NCI-H2227 (cell line): ENCODE data around the gene DOP1B.
"Not testable (repeated sequence)": the region's sequence is repeated elsewhere in the genome, so short reads cannot be mapped to it uniquely, and the experiment has no call there.

Experiments used
- DNase-seq: peaks from one replicate; lab custom pipeline; 2025; ENCODE audit not compliant: unreplicated experiment; lab: John Stamatoyannopoulos, UW

DOP1B gene

DNA sequence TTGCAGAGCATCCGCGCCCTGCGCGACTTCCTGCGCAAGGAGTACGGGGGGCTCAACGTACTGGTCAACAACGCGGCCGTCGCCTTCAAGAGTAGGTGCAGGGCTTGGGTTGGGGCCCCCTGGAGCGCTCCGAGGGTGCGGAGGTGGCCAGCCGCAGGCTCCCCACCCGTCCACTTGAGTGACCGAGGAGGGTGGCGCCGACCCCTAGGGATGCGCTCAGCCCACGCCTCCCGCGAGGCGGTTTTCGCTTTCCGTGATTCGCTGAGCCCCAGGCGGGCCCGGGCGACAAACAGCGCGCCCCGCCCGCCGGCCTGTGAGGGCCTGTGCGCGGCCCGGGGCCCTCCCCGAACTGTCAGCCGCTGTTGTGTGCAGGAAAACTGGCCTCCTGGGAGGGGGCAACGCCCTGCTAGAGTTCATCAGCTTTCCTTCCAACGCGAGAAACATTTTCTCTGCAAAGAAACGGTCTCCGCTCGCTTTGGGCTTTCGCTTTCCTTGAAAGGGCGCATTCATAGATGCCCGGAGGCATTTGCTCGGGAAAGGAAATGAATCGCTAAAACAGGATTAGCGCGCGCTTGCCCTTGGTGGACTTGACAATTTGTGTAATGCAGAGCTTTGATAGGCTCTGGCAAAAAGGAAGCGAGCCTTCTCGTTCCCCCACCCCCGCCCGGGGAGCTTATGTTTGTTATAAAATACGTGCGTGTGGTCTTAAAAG, 21.1 kb upstream of the DOP1B start:
- DNase-seq = peak; percentile 86

DNA sequence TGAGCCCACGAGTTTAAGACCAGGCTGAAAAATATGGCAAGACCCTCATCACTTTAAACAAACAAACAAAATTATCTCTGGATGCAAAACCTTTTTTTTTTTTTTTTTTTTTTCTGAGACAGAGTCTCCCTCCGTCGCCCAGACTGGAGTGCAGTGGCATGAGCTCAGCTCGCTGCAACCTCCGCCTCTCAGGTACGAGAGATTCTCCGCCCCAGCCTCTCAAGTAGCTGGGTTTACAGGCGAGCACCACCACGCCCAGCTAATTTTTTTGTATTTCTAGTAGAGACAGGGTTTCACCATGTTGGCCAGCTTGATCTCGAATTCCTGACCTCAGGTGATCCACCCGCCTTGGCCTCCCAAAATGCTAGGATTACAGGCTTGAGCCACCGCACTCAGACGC, 16.8 kb upstream of the DOP1B start:
- not testable (repeated sequence) for DNase-seq

DNA sequence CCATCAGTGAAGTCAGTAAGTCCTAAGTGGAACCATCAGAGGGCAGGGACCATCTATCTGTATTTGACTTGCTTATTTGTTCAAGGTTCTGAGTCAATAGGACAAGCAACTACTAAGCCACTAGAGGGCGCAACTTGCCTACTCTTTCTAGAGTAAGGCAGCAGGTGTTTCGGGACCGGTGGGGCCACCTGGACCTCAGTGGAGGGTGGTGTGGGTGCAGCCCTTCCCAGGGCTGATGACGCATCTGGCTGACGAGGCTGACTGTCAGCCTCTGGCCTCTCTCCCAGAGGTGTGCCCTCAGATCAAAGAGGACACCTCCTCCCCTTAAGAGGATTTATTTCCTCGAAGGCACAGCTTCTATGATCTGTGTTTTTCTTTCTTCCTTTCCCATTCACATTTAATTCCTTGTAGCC, 15.1 kb upstream of the DOP1B start:
- DNase-seq = peak; percentile 91

DNA sequence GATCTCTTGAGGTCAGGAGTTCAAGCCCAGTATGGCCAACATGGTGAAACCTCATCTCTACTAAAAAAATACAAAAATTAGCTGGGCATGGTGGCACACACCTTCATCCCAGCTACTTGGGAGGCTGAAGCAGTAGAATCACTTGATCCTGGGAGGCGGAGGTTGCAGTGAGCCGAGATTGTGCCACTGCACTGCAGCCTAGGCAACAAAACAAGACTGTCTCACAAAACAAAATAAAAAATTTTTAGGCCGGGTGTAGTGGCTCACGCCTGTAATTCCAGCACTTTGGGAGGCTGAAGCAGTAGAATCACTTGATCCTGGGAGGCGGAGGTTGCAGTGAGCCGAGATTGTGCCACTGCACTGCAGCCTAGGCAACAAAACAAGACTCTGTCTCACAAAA, 12.4 kb upstream of the DOP1B start:
- not testable (repeated sequence) for DNase-seq

DNA sequence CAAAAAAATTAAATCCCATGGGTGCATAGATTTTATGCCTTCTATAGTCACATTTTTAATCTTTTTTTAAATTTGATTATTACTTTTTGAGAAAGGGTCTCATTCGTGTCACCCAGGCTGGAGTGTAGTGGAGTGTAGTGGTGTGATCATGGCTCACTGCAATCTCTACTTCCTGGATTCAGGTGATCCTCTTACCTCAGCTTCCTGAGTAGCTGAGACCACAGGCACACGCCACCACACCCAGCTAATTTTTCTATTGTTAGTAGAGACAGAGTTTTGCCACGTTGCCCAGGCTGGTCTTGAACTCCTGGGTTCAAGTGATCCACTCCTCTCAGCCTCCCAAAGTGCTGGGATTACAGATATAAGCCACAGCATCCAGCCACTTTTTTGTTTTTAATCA, 11.4 kb upstream of the DOP1B start:
- no peak for DNase-seq

DNA sequence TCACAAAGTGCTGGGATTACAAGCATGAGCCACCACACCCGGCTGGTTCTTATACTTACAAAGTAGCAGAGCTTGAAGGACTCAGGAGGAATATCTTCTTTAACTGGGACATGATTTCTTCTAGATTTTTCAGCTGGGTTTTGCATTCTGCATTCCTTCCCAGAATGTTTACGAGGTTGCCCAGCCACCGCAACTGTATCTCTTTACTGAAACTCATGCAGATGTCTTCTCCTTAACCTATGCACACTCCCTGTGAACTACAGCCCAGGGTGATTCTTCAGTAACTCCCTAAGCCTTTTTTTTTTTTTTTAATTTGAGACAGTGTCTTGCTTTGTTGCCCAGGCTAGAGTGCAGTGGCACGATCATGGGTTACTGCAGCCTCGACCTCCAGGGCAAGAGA, 8.7 kb upstream of the DOP1B start:
- DNase-seq = no peak

DNA sequence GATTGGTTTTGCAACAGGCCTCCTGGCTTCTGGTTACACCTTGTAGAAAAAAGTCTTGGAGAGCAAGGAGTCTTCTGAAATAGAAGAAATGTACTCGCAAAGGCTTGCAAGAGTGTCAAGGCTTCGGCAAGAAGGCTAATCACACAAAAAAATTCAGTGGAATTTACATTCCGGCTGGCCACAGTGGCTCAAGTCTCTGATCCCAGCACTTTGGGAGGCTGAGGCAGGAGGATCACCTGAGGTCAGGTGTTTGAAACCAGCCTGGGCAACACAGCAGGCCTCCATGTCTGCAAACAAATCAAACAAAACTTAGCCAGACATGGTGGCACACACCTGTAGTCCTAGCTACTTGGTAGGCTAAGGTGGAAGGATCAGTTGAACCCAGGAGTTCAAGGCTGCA, 7.7 kb upstream of the DOP1B start:
- no peak for DNase-seq

DNA sequence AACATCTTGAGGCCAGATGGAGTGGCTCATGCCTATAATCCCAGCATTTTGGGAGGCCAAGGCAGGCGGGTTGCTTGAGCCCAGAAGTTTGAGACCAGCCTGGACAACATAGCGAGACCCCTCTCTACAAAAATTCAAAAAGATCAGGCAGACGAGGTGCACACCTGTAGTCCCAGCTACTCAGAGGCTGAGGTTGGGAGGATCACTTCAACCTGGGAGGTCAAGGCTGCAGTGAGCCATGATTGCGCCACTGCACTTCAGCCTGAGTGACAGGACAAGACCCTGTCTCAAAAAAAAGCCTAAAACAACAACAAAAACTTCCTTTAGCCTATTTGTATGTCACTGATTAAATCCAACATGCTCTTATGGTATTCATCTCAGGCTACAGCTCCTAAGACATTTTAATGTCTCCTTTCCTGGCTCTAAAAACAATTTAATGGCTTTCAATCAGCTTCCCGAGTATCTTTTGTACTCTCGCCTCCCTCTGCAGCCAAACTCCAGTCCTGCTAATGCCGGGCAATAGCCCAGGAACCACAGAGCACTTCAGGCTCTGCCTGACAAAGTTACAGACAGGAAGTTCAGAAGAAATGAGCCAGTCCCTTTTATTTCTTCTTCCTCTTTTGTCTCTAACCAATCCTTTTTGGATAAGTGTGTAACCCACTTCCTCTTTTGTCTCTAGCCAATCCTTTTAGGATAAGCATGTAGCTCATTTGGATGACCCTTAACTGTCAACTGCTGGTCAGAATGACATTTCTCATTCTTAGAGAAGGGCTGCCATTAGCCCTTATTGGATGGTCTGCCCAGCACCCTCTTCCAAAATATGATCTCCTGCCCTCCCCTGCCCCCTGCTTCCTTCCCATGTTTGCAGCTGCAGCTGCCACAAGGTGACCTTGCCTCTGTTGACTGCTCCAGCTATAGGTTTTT, 6.6 kb upstream of the DOP1B start:
- no peak for DNase-seq

DNA sequence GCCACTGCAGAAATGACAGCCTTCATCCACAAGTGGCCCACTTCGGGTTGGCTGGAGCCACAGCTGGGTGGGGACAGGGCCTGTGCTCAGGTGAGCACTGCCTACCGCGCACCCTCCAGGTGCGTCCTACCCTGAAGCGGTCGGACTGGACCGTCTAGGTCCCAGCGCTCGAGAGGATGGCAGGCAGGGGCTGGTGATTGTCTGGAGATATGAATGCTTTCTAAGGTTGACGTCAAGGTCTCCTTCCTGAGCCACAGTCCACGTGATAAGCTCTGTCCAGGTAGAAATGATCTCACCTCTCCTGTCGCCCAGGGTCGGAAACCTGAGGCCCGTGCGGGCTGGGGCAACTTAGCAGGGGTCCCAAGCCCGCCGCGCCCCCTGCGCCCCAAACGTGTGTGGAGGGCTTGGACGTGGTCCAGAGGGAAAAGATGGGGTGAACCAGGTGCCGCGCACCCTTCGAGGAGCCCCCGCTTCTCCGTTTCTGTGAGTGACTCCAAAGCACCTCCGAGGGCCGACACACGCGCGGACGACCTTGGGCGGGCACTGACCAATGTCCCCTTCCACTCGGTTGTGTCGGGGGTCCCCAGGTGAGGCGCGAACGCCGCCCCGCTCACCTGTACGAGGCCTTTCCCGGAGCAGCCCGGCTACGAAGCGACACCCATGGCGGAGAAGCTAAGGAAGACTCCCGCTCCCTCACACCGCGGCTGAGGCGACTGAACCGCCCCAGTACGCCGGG, 853 bp upstream of the DOP1B start:
- DNase-seq = peak; percentile 57

DNA sequence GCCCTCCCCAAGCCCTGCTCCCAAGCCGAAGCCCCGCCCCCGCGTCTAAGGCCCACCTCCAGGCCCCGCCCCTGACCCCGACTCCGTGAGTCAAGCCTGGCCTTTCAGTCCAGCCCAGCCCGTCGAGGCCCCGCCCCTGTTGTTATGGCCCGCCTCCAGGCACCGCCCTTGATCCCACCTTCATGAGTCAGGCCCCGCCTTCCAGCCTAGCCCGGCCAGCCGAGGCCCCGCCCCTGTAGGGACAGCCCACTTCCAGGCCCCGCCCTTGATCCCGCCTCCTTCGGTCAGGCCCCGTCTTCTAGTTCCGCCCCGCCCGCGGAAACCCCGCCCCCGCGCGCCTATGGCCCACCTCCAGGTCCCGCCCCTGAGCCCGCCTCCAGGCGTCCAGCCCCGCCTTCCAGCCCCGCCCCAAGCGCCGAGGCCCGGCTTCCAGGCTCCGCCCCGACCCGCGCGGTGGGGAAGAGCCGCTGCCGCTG, 247 bp upstream of the DOP1B start:
- DNase-seq = peak; percentile 100

DNA sequence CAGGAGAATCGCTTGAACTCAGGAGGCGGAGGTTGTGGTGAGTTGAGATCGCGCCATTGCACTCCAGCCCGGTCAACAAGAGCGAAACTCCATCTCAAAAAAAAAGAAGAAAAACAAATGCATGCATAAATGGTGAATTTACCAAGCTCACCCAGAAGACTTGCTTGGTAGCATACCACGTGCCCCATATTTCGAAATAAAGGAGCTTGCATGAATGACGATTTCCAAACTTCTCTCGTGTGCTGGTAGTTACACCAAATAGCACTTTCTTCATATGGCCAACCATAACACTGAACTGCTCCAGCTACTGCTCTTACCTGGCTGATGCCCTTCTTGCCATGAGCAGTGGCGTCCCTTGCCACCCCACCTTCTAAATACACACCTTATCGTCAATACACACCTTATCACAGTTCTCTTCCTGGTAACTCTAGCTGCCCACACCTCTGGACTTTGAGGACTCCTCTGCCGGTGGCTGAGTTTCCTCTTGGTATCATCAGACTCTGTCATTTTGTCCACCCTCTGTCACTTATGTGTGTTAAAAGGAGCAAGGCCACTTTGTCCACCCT, 2.8 kb downstream of the DOP1B start:
- DNase-seq = no peak

DNA sequence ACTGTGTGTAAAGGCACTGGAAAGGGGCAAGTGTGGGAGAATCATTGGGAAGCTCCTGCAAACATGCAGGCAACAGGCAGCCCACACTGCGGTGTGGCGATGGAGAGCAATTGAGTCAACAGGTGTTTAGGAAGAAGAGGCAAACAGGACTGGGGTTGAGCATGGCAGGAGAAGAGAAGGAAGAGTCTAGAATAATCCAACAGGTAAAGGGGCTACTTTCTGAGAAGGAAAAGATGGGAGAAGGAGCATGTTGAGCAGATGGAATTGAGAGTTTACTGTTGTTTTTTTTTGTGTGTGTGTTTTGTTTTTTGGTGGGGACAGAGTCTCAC, 4.2 kb downstream of the DOP1B start:
- no peak for DNase-seq

DNA sequence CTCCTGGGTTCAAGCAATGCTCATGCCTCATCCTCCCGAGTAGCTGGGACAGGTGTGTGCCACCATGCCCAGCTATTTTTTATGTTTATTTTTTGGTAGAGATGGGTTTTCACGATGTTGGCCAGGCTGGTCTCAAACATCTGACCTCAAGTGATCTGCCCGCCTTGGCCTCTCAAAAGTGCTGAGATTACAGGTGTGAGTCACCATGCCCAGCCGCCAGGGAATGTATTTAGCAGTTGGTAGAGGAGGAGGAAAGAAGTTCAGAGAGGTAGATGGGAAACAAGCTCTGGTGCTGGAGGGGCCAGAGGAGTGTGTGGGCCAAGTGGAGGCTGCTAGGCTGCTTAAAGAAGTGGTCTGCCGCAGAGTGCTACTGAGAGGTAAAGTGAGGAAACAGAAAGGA, 6.0 kb downstream of the DOP1B start:
- DNase-seq = no peak

DNA sequence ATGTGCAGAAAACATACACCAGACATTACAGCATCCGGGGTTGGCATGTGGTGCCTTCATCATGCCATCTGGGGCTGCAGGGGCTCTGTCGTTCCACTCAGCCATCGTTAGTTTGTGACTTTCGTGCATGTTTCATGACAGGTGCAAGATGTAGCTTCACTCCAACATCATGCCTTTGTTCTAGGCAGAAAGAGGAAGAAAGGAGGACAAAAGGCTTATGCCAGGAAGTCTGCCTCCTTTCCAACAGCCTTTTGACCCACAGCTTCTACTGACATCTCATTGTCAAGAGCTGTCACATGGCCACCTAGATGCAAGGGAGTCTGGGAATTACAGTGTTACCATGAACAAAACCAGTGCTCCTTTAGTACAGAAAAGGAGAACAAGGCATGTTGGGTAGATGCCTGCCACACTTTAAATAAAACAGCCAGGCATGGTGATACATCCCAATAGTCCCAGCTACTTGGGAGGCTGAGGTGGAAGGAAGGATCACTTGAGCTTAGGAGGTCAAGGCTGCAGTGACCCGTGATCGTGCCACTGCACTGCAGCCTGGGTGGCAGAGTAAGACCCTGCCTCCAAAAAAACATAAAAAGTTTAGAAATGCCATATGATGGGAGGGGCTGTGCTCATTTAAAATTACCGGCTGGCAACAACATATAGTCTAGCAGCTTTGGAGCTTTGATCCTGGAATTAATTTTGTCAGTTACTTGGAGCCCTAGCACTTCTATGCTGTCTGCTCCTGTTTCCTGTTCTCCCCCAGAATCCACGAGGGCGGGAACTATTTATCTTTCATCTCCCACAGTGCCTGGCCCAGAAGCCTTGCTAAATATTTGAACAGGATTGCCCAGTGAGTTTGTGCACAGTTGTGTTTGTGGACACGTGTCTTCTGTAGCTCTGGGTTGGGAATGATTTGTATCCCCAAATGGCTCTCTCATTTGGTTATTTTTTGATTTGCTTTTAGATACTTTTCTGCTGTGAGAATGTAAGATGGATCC, 7.4 kb downstream of the DOP1B start:
- DNase-seq = no peak

DNA sequence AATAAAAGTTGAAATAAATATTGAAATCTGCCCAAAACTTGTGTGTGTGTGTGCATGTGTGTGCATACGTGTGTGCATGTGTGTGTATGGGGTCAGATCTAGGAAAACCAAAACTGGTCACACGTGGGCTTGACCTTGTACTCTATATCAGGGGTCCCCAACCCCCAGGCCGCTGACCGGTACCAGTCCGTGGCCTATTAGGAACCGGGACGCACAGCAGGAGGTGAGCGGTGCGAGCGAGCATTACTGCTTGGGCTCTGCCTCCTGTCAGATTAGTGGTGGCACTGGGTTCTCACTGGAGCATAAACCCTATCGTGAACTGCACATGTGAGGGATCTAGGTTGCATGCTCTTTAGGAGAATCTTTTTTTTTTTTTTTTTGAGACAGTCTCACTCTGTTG, 8.7 kb downstream of the DOP1B start:
- DNase-seq = no peak

DNA sequence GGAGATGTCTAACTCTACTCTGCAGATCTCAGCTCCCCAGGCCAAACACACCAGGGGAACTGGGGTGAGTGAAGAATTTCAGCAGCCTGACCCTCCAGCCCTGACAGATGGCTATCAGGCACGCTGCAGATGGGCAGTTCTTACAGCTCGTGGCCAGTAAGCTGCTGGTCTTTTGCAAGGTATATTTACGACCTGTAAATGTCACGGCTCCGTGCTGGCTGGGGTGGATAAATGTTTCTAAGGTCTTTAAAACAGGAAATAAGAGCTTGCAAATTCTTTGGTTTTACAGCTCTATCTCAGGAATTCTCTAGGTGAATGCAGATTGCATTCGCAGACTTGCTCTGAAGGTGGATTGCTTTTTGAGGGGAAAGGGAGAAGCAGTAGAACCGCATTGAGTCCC, 10.1 kb downstream of the DOP1B start:
- no peak for DNase-seq

DNA sequence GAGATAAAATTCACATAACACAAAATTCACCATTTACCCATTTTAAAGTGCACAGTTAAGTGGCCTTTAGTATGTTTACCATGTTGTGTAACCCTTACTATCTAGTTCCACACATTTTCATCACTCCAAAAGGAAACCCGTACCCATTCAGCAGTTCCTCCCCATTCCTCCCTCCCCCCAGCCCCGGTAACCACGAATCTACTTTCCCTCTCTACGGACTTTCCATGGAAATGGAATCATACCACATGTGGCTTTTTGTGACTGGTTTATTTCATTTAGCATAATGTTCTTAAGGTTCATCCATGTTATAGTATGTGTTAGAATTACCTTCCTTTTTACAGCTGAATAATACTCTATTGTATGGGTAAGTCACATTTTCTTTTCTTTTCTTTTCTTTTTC, 10.9 kb downstream of the DOP1B start:
- no peak for DNase-seq

DNA sequence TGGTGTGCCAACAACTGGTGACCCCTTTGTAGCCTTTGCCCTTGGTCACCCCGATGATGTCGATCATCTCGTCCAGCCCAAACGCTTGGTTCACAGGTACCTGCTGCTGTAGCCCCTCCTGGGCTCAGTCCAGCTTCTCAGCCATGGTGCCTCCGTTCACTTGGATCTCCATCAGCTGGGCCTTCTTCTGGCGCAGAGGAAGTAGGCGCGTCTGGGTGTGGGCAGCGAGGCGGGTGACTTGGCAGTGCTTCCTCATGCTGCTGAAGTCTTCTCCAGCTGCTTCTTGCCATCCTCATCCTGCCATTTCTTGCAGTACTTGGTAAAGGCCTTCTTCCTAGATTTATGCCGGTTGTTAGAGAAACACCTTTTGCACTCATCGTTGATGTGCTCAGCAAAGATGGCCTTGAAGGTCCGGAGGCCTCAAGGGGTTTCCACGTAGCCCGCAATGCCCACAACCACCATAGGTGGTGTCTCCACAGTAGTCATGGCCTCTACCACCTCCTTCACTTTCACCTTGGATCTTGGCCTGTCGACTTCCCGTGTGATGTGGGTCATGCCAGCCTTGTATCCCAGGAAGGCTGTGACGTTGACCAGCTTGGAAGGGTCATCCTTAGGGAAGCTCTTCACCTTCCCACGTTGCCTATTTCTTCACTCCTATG, 13.0 kb downstream of the DOP1B start:
- no peak for DNase-seq

DNA sequence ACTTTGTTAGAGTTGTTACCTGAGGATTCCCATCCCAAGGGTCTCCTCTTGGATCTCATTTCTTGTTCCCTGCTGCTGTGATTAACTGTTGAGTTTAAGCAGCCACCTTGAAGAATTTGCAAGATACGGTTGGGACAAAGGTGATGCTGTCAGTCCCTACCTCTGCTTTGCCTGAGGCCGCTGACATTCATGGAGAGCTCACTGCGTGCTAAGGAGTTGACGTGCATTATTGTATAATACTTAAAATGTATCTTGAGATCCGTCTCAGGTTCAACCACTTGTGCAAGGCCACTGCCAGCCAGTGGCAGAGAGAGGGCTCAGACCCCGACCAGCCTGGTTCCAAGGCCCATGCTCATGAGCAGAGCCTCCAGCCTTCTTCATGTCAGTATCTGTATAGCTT, 14.2 kb downstream of the DOP1B start:
- no peak for DNase-seq

DNA sequence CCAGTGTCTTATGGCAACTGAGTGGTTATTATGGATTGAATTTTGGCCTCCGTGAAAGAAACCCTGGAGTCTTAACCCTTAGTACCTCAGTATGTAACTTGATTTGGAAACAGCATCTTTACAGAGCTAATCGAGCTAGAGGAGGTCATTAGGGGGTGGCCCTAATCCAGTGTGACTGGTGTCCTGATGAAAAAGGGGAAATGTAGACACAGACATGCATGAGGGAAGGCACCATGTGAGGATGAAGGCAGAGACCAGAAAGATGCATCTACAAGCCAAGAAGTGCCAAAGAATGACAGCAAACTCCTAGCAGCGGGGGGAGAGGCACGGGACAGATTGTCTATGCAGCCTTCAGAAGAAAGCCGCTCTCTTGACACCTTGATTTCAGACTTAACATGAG, 14.7 kb downstream of the DOP1B start:
- DNase-seq = no peak
